HepG2 (cell line): ENCODE data around the gene PDE3B. TPM values are rescaled to one million over a fixed set of nuclear protein-coding genes. Genes with fewer than 3 reads are reported as not detected.

Experiments
- BATF2 ChIP-seq: sonication (generic); formaldehyde crosslinking; IDR thresholded peaks from 2 replicates; pipeline ENCODE4 v1.8.0; 2022; ENCODE audit warnings: mild to moderate bottlenecking, missing genetic modification reagents, moderate library complexity
- CCAR2 ChIP-seq: fragments of 200-400 bp; formaldehyde crosslinking; optimal IDR thresholded peaks from 2 replicates; pipeline ENCODE3; 2018; ENCODE audit warnings: low read depth, mild to moderate bottlenecking, low read length, moderate library complexity
- CEBPG ChIP-seq: IDR thresholded peaks from 2 replicates; pipeline ENCODE4 v1.6.1; 2016
- GABPA ChIP-seq, 2 experiments: IDR thresholded peaks; 2 replicates each; pipeline ENCODE4 v1.6.1; 2011 to 2016; ENCODE audit warnings: low read depth in 2 of 2, low read length in 1 of 2, missing biosample characterization in 1 of 2, missing genetic modification characterization in 1 of 2
- REL ChIP-seq: sonication (generic); formaldehyde crosslinking; conservative IDR thresholded peaks from 2 replicates; pipeline ENCODE4 v1.8.0; 2022; ENCODE audit warnings: mild to moderate bottlenecking, missing genetic modification reagents, moderate library complexity
- REXO4 ChIP-seq: sonication (generic); formaldehyde crosslinking; IDR thresholded peaks from 2 replicates; pipeline ENCODE4 v1.8.0; 2022; ENCODE audit warnings: missing genetic modification reagents, mild to moderate bottlenecking, borderline replicate concordance
- SIN3A ChIP-seq: IDR thresholded peaks from 2 replicates; pipeline ENCODE4 v1.6.1; 2011; ENCODE audit warnings: low read depth, mild to moderate bottlenecking, control low read depth, low read length, borderline replicate concordance
- THAP11 ChIP-seq: IDR thresholded peaks from 2 replicates; pipeline ENCODE4 v1.6.1; 2016; ENCODE audit warnings: missing biosample characterization, missing genetic modification reagents
- ZBTB10 ChIP-seq: sonication (generic); formaldehyde crosslinking; IDR thresholded peaks from 2 replicates; pipeline ENCODE4 v1.4.0; 2020; ENCODE audit warnings: missing genetic modification reagents, borderline replicate concordance
- ZMYM3 ChIP-seq: sonication (generic); formaldehyde crosslinking; IDR thresholded peaks from 2 replicates; pipeline ENCODE4 v1.5.1; 2020; ENCODE audit warnings: mild to moderate bottlenecking, missing genetic modification reagents
- ZNF468 ChIP-seq: sonication (generic); formaldehyde crosslinking; IDR thresholded peaks from 2 replicates; pipeline ENCODE4 v1.8.0; 2022; ENCODE audit warnings: mild to moderate bottlenecking, moderate library complexity, missing genetic modification reagents
- ZNF547 ChIP-seq: sonication (generic); formaldehyde crosslinking; IDR thresholded peaks from 2 replicates; pipeline ENCODE4 v1.5.1; 2020; ENCODE audit warnings: mild to moderate bottlenecking, missing genetic modification reagents
- ZNF607 ChIP-seq: sonication (generic); formaldehyde crosslinking; IDR thresholded peaks from 2 replicates; pipeline ENCODE4 v1.5.1; 2020; ENCODE audit warnings: missing genetic modification reagents, mild to moderate bottlenecking, borderline replicate concordance
- ZUFSP ChIP-seq: sonication (generic); formaldehyde crosslinking; IDR thresholded peaks from 2 replicates; pipeline ENCODE4 v1.9.0; 2021; ENCODE audit warnings: missing genetic modification reagents, mild to moderate bottlenecking, borderline replicate concordance
- polyA plus RNA-seq, 8 experiments: library from polyadenylated mRNA; depleted of rRNA in 3 of 8; stranded (reverse) in 7 of 8; unstranded in 1 of 8; fragments of >200 nt; fragmentation: Illumina TruSeq in 4 of 8; extraction: Trizol in 4 of 8; gene quantifications; 2 replicates each; pipeline versions ENCODE4 v1.2.1 to v1.2.3, GENCODE V29; 2011 to 2016; ENCODE audit warnings: low read depth in 4 of 8, missing spikeins in 1 of 8, mixed read lengths in 1 of 8; ENCODE audit not compliant: insufficient read depth in 1 of 8
- total RNA-seq, 5 experiments: library from RNA; depleted of rRNA; stranded (reverse); fragments of >200 nt; fragmentation: Illumina TruSeq; extraction: Trizol; gene quantifications; 2 replicates each; pipeline ENCODE4 v1.2.3, GENCODE V29; 2016; ENCODE audit warnings: low read depth in 1 of 5
- TF ChIP-seq, protein P1 (sequence below): sonication (generic); formaldehyde crosslinking; IDR thresholded peaks from 2 replicates; pipeline ENCODE4 v1.5.1; 2020; ENCODE audit warnings: mild to moderate bottlenecking, missing genetic modification reagents, borderline replicate concordance

PDE3B gene
- total and polyA plus RNA-seq, 2 of the 13 experiments (the other 11 are each of a cell fraction or from before 2014, with no cell fraction given), result 14.1 to 26.5 TPM

- TF ChIP-seq, protein P1, sequence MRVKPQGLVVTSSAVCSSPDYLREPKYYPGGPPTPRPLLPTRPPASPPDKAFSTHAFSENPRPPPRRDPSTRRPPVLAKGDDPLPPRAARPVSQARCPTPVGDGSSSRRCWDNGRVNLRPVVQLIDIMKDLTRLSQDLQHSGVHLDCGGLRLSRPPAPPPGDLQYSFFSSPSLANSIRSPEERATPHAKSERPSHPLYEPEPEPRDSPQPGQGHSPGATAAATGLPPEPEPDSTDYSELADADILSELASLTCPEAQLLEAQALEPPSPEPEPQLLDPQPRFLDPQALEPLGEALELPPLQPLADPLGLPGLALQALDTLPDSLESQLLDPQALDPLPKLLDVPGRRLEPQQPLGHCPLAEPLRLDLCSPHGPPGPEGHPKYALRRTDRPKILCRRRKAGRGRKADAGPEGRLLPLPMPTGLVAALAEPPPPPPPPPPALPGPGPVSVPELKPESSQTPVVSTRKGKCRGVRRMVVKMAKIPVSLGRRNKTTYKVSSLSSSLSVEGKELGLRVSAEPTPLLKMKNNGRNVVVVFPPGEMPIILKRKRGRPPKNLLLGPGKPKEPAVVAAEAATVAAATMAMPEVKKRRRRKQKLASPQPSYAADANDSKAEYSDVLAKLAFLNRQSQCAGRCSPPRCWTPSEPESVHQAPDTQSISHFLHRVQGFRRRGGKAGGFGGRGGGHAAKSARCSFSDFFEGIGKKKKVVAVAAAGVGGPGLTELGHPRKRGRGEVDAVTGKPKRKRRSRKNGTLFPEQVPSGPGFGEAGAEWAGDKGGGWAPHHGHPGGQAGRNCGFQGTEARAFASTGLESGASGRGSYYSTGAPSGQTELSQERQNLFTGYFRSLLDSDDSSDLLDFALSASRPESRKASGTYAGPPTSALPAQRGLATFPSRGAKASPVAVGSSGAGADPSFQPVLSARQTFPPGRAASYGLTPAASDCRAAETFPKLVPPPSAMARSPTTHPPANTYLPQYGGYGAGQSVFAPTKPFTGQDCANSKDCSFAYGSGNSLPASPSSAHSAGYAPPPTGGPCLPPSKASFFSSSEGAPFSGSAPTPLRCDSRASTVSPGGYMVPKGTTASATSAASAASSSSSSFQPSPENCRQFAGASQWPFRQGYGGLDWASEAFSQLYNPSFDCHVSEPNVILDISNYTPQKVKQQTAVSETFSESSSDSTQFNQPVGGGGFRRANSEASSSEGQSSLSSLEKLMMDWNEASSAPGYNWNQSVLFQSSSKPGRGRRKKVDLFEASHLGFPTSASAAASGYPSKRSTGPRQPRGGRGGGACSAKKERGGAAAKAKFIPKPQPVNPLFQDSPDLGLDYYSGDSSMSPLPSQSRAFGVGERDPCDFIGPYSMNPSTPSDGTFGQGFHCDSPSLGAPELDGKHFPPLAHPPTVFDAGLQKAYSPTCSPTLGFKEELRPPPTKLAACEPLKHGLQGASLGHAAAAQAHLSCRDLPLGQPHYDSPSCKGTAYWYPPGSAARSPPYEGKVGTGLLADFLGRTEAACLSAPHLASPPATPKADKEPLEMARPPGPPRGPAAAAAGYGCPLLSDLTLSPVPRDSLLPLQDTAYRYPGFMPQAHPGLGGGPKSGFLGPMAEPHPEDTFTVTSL (CRISPR knock-in tag), result peak; percentile 92; the same call in 1 of the 2 replicates
- TF ChIP-seq GABPA (IDR thresholded peaks at IDR 0.05; ENCODE audit: low read depth, low read length) (no peak), GABPA (CRISPR knock-in tag; IDR thresholded peaks at IDR 0.05; ENCODE audit: low read depth) (peak; percentile 14; the same call in 1 of the 2 replicates), ZUFSP (CRISPR knock-in tag) (no peak), ZMYM3 (CRISPR knock-in tag) (peak; percentile 62; the same call in 1 of the 2 replicates), REL (CRISPR knock-in tag) (no peak), SIN3A (no peak), ZNF468 (no peak), REXO4 (no peak), CCAR2 (no peak), CEBPG (peak; percentile 69), ZNF547 (CRISPR knock-in tag) (no peak), ZBTB10 (CRISPR knock-in tag) (no peak), BATF2 (CRISPR knock-in tag) (no peak), ZNF607 (CRISPR knock-in tag) (no peak), THAP11 (CRISPR knock-in tag) (no peak; the same call in 1 of the 2 replicates)
Observed at GRCh38 chr11:14619603-14620531, 23.7 kb upstream of the PDE3B start (continued).
